Peyer's patch (tissue), 4 donors: Measurements from ENCODE around the gene HYAL4.
"Not testable (repeated sequence)": the region's sequence is repeated elsewhere in the genome, so short reads cannot be mapped to it uniquely, and the experiment has no call there.

Source experiments
- POLR2A ChIP-seq, 2 donors: fragments of 450-650 bp; IDR thresholded peaks; one replicate each; pipeline ENCODE4 v1.5.1; 2017; ENCODE audit warnings: antibody characterized with exemption in 2 of 2, mild to moderate bottlenecking in 2 of 2, moderate library complexity in 2 of 2
- TF ChIP-seq, protein P1 (sequence below), 6 experiments: fragments of 450-650 bp in 4 of 6; fragments of 200-600 bp in 2 of 6; sonication (generic) in 1 of 6; IDR thresholded peaks; one replicate each; pipeline ENCODE4 v1.5.1; 2017 to 2019; ENCODE audit warnings: antibody characterized with exemption in 6 of 6, mild to moderate bottlenecking in 3 of 6, moderate library complexity in 1 of 6

GRCh38 chr7:123894753-123895152 lies 49.8 kb downstream of the HYAL4 start:
- TF ChIP-seq, protein P1, sequence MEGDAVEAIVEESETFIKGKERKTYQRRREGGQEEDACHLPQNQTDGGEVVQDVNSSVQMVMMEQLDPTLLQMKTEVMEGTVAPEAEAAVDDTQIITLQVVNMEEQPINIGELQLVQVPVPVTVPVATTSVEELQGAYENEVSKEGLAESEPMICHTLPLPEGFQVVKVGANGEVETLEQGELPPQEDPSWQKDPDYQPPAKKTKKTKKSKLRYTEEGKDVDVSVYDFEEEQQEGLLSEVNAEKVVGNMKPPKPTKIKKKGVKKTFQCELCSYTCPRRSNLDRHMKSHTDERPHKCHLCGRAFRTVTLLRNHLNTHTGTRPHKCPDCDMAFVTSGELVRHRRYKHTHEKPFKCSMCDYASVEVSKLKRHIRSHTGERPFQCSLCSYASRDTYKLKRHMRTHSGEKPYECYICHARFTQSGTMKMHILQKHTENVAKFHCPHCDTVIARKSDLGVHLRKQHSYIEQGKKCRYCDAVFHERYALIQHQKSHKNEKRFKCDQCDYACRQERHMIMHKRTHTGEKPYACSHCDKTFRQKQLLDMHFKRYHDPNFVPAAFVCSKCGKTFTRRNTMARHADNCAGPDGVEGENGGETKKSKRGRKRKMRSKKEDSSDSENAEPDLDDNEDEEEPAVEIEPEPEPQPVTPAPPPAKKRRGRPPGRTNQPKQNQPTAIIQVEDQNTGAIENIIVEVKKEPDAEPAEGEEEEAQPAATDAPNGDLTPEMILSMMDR (IDR thresholded peaks at IDR 0.05) = not testable (repeated sequence)
- TF ChIP-seq POLR2A (IDR thresholded peaks at IDR 0.05) = not testable (repeated sequence)
